Fibroblast of lung (primary cell): ENCODE data around the gene TSEN2. TPM values are rescaled to one million over a fixed set of nuclear protein-coding genes. Genes with fewer than 3 reads are reported as not detected.
"Not testable (repeated sequence)": the region's sequence is repeated elsewhere in the genome, so short reads cannot be mapped to it uniquely, and the experiment has no call there.

Source experiments
- DNase-seq, 2 donors: peaks; one replicate each; pipeline versions ENCODE4 v3.0.0 to v3.0.0-alpha.2; 2010; ENCODE audit warnings: low read depth in 2 of 2
- H2AFZ ChIP-seq: 2 replicates; pipeline ENCODE4 v1.5.1; 2012; ENCODE audit warnings: low read length, control low read depth, inconsistent platforms
- H3K27ac ChIP-seq: 2 replicates; pipeline ENCODE4 v1.5.1; 2011; ENCODE audit warnings: low read length, control low read depth; ENCODE audit not compliant: insufficient read depth
- H3K27me3 ChIP-seq: 2 replicates; pipeline ENCODE4 v1.5.1; 2011; ENCODE audit warnings: mild to moderate bottlenecking, low read length; ENCODE audit not compliant: control insufficient read depth, insufficient read depth
- H3K36me3 ChIP-seq: 2 replicates; pipeline ENCODE4 v1.5.1; 2011; ENCODE audit warnings: low read length; ENCODE audit not compliant: control insufficient read depth, insufficient read depth
- H3K4me1 ChIP-seq: 2 replicates; pipeline ENCODE4 v1.5.1; 2011; ENCODE audit warnings: low read length; ENCODE audit not compliant: control insufficient read depth, insufficient read depth; ENCODE audit errors: extremely low read depth
- H3K4me2 ChIP-seq: 2 replicates; pipeline ENCODE4 v1.5.1; 2011; ENCODE audit warnings: low read length, control low read depth; ENCODE audit not compliant: insufficient read depth; ENCODE audit errors: extremely low read depth
- H3K4me3 ChIP-seq, 4 experiments: fragments of 200-600 bp in 1 of 4; sonication (generic) in 1 of 4; replicated peaks in 1 of 4; 2 replicates each; pipeline ENCODE4 v1.5.1; 2011 to 2016; ENCODE audit warnings: low read length in 4 of 4, low read depth in 3 of 4, mild to moderate bottlenecking in 3 of 4, control low read depth in 2 of 4, inconsistent platforms in 1 of 4, mixed read lengths in 1 of 4; ENCODE audit not compliant: insufficient read depth in 1 of 4; ENCODE audit errors: control extremely low read depth in 1 of 4
- H3K79me2 ChIP-seq: 2 replicates; pipeline ENCODE4 v1.5.1; 2012; ENCODE audit warnings: mild to moderate bottlenecking, low read length, inconsistent platforms; ENCODE audit not compliant: control insufficient read depth, insufficient read depth
- H3K9ac ChIP-seq: 2 replicates; pipeline ENCODE4 v1.5.1; 2011; ENCODE audit warnings: mild to moderate bottlenecking, low read length, control low read depth; ENCODE audit not compliant: insufficient read depth
- H3K9me3 ChIP-seq: 2 replicates; pipeline ENCODE4 v1.5.1; 2012; ENCODE audit warnings: low read depth, low read length; ENCODE audit not compliant: control insufficient read depth, insufficient read depth
- H4K20me1 ChIP-seq: 2 replicates; pipeline ENCODE4 v1.5.1; 2011; ENCODE audit warnings: low read length; ENCODE audit not compliant: control insufficient read depth, insufficient read depth; ENCODE audit errors: extremely low read depth
- CTCF ChIP-seq, 2 donors: IDR thresholded peaks in 1 of 2; conservative IDR thresholded peaks in 1 of 2; 1 replicate in 1 of 2; 2 replicates in 1 of 2; pipeline ENCODE4 v1.5.1; 2011 to 2012; ENCODE audit warnings: low read length in 2 of 2, control low read depth in 1 of 2, inconsistent platforms in 1 of 2, low read depth in 1 of 2, mild to moderate bottlenecking in 1 of 2
- EZH2 ChIP-seq: IDR thresholded peaks from 2 replicates; pipeline ENCODE4 v1.5.1; 2012; ENCODE audit warnings: low read length, control low read depth, mild to moderate bottlenecking; ENCODE audit errors: missing control alignments
- polyA plus RNA-seq, 2 donors: library from polyadenylated mRNA; depleted of rRNA in 1 of 2; stranded (reverse) in 1 of 2; unstranded in 1 of 2; fragments of >200 nt; gene quantifications; 2 replicates each; pipeline ENCODE4 v1.2.1, GENCODE V29; 2011 to 2012; ENCODE audit warnings: missing spikeins in 1 of 2
- total RNA-seq: library from RNA; depleted of rRNA; stranded (reverse); fragments of >200 nt; gene quantifications from 2 replicates; pipeline ENCODE4 v1.2.1, GENCODE V29; 2014

The TSEN2 gene
- total and polyA plus RNA-seq, 2 donors (not counting 1 experiment from before 2014, with no cell fraction given), result 9.8 to 14.4 TPM

GRCh38 chr3:12541625-12542024, 57.3 kb downstream of the TSEN2 start:
- Histone ChIP-seq H3K27ac (no peak overlapping the region), H3K79me2 (no peaks in the 10 kb centered on the region), H3K36me3 (no peaks in the 10 kb centered on the region), H3K27me3 (no peaks in the 10 kb centered on the region), H4K20me1 (no peaks in the 10 kb centered on the region), H3K4me1 (no peaks in the 10 kb centered on the region), H3K9ac (no peak overlapping the region), H3K9me3 (no peaks in the 10 kb centered on the region), H2AFZ (no peak overlapping the region), H3K4me2 (no peak overlapping the region), H3K4me3 (no peak overlapping the region)
- TF ChIP-seq EZH2, result no peak
- no peak for TF ChIP-seq CTCF (conservative IDR thresholded peaks at IDR 0.05 in 1 of 2, IDR thresholded peaks at IDR 0.05 in 1 of 2; ENCODE audit: low read depth in 1 of 2, low read length in 2 of 2)
- no peak for DNase-seq

GRCh38 chr3:12543497-12543896, 59.2 kb downstream of the TSEN2 start:
- H3K4me2 ChIP-seq, H3K27ac ChIP-seq, H3K4me1 ChIP-seq, H3K27me3 ChIP-seq, H3K9me3 ChIP-seq, H2AFZ ChIP-seq, DNase-seq, H4K20me1 ChIP-seq, H3K9ac ChIP-seq, H3K79me2 ChIP-seq, H3K36me3 ChIP-seq, H3K4me3 ChIP-seq: not testable (repeated sequence)

- TF ChIP-seq CTCF (conservative IDR thresholded peaks at IDR 0.05 in 1 of 2, IDR thresholded peaks at IDR 0.05 in 1 of 2; ENCODE audit: low read depth in 1 of 2, low read length in 2 of 2), result no peak
- TF ChIP-seq EZH2, result no peak
- Histone ChIP-seq H3K79me2 (no peaks in the 10 kb centered on the region), H2AFZ (no peak overlapping the region), H3K27ac (no peak overlapping the region), H3K4me3 (no peak overlapping the region), H4K20me1 (no peaks in the 10 kb centered on the region), H3K9ac (no peak overlapping the region), H3K27me3 (no peaks in the 10 kb centered on the region), H3K36me3 (no peaks in the 10 kb centered on the region), H3K4me2 (no peak overlapping the region), H3K9me3 (no peaks in the 10 kb centered on the region), H3K4me1 (no peaks in the 10 kb centered on the region)
- no peak for DNase-seq
Measured at GRCh38 chr3:12544652-12545472, 60.6 kb downstream of the TSEN2 start.
